ENCODE data around the gene DAB2. TPM values are rescaled to one million over a fixed set of nuclear protein-coding genes. Genes with fewer than 3 reads are reported as not detected.

Gene DAB2
- total and polyA plus RNA-seq, 2 donors (not counting 1 experiment from before 2014, with no cell fraction given), result 0.03 to 0.47 TPM

DNA sequence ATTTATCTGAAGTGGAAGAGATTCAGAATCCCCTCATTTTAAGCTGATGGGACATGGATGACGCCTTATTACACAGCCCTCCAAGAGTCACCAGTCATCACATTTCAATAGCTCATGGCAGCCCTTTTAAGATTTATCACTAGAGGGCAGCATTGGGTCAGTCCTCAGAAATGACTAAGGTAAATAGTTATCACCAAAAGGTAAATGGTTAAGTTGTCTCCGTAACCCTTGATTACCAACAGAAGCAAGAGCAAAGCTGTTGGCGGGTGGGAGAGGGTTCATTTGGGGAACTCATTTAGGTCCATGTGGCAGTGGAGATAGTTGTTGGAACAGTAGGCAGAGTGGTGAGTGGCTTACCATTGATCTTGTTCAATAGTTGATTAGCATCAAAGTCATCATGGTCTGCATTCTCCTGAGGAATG, 48.5 kb downstream of the DAB2 start:
- H3K27me3 Mint-ChIP-seq, result peaks cover 3% of the 10 kb centered on the region
- Histone ChIP-seq H3K9ac (ENCODE audit: low read length) (no peak overlapping the region), H3K4me2 (replicated peaks; ENCODE audit: low read depth, low read length, poor library complexity, severe bottlenecking) (no peak overlapping the region), H3K27me3 (replicated peaks in 1 of 4; ENCODE audit: control extremely low read depth in 1 of 4, control insufficient read depth in 3 of 4, insufficient read depth in 4 of 4, low read length in 3 of 4) (no peaks in the 10 kb centered on the region), H3K9me3 (ENCODE audit: control extremely low read depth in 1 of 3, control insufficient read depth in 2 of 3, insufficient read depth in 1 of 3, low read length in 2 of 3) (no peaks in the 10 kb centered on the region), H2AFZ (ENCODE audit: insufficient read depth, low read depth, low read length, poor library complexity, severe bottlenecking) (no peak overlapping the region), H4K20me1 (ENCODE audit: control insufficient read depth, insufficient read depth, low read length, poor library complexity, severe bottlenecking) (no peaks in the 10 kb centered on the region), H3K36me3 (replicated peaks in 1 of 2; ENCODE audit: control extremely low read depth in 1 of 2, control insufficient read depth in 1 of 2, extremely low read depth in 1 of 2, insufficient read depth in 2 of 2, low read length in 1 of 2) (no peaks in the 10 kb centered on the region), H3K4me1 (ENCODE audit: control insufficient read depth in 2 of 2, insufficient read depth in 2 of 2, low read length in 2 of 2) (no peaks in the 10 kb centered on the region), H3K4me3 (ENCODE audit: control extremely low read depth in 1 of 5, extremely low read depth in 1 of 5, insufficient read depth in 1 of 5, low read depth in 2 of 5, low read length in 4 of 5) (no peak overlapping the region), H3K27ac (ENCODE audit: low read length in 2 of 2) (no peak overlapping the region), H3K79me2 (ENCODE audit: control insufficient read depth, insufficient read depth, low read length) (no peaks in the 10 kb centered on the region)
- no peaks in the 10 kb centered on the region for H3K4me1 Mint-ChIP-seq
- no peaks in the 10 kb centered on the region for H3K9me3 Mint-ChIP-seq (ENCODE audit: insufficient read depth)
- H3K27ac Mint-ChIP-seq, result no peak overlapping the region
- intact Hi-C loops (cut with micrococcal nuclease), result no loop called here
- ChIA-PET CTCF (interaction anchor here (0.6 to 6.1 kb wide), 20 partner anchors 9 to 1000 kb away, joined by 3 to 119 read pairs (median 4); no protein-coding TSS in a partner anchor), POLR2A (no interaction called here)
- no peak overlapping the region for H3K4me3 Mint-ChIP-seq
- 68% methylated on average over 2 of the region's 3 CpGs for WGBS (ENCODE audit: insufficient coverage)
- ATAC-seq (ENCODE audit: low read depth), result peak; percentile 31
- TF ChIP-seq, protein P1, sequence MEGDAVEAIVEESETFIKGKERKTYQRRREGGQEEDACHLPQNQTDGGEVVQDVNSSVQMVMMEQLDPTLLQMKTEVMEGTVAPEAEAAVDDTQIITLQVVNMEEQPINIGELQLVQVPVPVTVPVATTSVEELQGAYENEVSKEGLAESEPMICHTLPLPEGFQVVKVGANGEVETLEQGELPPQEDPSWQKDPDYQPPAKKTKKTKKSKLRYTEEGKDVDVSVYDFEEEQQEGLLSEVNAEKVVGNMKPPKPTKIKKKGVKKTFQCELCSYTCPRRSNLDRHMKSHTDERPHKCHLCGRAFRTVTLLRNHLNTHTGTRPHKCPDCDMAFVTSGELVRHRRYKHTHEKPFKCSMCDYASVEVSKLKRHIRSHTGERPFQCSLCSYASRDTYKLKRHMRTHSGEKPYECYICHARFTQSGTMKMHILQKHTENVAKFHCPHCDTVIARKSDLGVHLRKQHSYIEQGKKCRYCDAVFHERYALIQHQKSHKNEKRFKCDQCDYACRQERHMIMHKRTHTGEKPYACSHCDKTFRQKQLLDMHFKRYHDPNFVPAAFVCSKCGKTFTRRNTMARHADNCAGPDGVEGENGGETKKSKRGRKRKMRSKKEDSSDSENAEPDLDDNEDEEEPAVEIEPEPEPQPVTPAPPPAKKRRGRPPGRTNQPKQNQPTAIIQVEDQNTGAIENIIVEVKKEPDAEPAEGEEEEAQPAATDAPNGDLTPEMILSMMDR (IDR thresholded peaks at IDR 0.05), result peak; percentile 78
- no peak for TF ChIP-seq EZH2 (IDR thresholded peaks at IDR 0.05; ENCODE audit: borderline replicate concordance, insufficient read depth, low read depth, low read length, poor library complexity, severe bottlenecking)
- DNase-seq, result peak; percentile 58

DNA sequence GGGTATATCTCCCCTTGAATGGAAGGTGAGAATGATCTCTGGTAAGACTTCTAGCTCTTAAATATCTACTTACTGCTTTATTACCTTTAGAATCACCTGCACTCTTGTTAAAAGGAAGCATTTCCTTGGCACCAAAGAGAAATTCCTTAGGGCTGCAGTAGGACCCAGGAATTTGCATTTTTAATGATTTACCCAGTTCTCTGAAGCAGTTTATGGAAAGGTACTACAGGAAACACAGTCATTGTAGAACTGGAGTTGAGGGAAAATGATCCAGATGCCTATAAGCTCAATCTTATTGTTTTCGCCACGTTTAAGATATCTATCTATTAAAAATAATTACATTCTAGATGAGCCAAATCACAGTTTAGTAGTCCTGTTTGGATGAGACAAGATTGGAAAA, 51.0 kb downstream of the DAB2 start:
- no peak overlapping the region for H2AFZ ChIP-seq (ENCODE audit: insufficient read depth, low read depth, low read length, poor library complexity, severe bottlenecking)
- Mint-ChIP-seq H3K27me3 (peaks cover 5% of the 10 kb centered on the region), H3K27ac (no peak overlapping the region), H3K9me3 (ENCODE audit: insufficient read depth) (no peaks in the 10 kb centered on the region), H3K4me1 (no peaks in the 10 kb centered on the region), H3K4me3 (no peak overlapping the region)
- no peak for TF ChIP-seq EZH2 (IDR thresholded peaks at IDR 0.05; ENCODE audit: borderline replicate concordance, insufficient read depth, low read depth, low read length, poor library complexity, severe bottlenecking)
- TF ChIP-seq, protein P1 (IDR thresholded peaks at IDR 0.05), result no peak
- H3K27ac ChIP-seq (ENCODE audit: low read length in 2 of 2), result no peak overlapping the region
- no peaks in the 10 kb centered on the region for H3K36me3 ChIP-seq (replicated peaks in 1 of 2; ENCODE audit: control extremely low read depth in 1 of 2, control insufficient read depth in 1 of 2, extremely low read depth in 1 of 2, insufficient read depth in 2 of 2, low read length in 1 of 2)
- no peaks in the 10 kb centered on the region for H3K9me3 ChIP-seq (ENCODE audit: control extremely low read depth in 1 of 3, control insufficient read depth in 2 of 3, insufficient read depth in 1 of 3, low read length in 2 of 3)
- intact Hi-C loops (cut with micrococcal nuclease), result no loop called here
- no CpG with 5 or more reads among the region's 2 CpGs for WGBS (ENCODE audit: insufficient coverage)
- no peak for DNase-seq
- no peak overlapping the region for H3K4me3 ChIP-seq (ENCODE audit: control extremely low read depth in 1 of 5, extremely low read depth in 1 of 5, insufficient read depth in 1 of 5, low read depth in 2 of 5, low read length in 4 of 5)
- no peaks in the 10 kb centered on the region for H3K79me2 ChIP-seq (ENCODE audit: control insufficient read depth, insufficient read depth, low read length)
- H4K20me1 ChIP-seq (ENCODE audit: control insufficient read depth, insufficient read depth, low read length, poor library complexity, severe bottlenecking), result no peaks in the 10 kb centered on the region
- ATAC-seq (ENCODE audit: low read depth), result no peak
- CTCF ChIA-PET, result interaction anchor here (1.3 to 2.7 kb wide), 3 partner anchors 8 to 197 kb away, joined by 3 to 20 read pairs (median 4); no protein-coding TSS in a partner anchor
- H3K27me3 ChIP-seq (replicated peaks in 1 of 4; ENCODE audit: control extremely low read depth in 1 of 4, control insufficient read depth in 3 of 4, insufficient read depth in 4 of 4, low read length in 3 of 4), result no peaks in the 10 kb centered on the region
- no peak overlapping the region for H3K9ac ChIP-seq (ENCODE audit: low read length)
- H3K4me2 ChIP-seq (replicated peaks; ENCODE audit: low read depth, low read length, poor library complexity, severe bottlenecking), result no peak overlapping the region
- POLR2A ChIA-PET, result no interaction called here
- no peaks in the 10 kb centered on the region for H3K4me1 ChIP-seq (ENCODE audit: control insufficient read depth in 2 of 2, insufficient read depth in 2 of 2, low read length in 2 of 2)
